Adrenal gland (tissue), 5 donors: Measurements from ENCODE around the gene BPIFA3.

Source experiments
- CTCF ChIP-seq, 6 experiments: fragments of 450-650 bp in 4 of 6; fragments of 200-600 bp in 2 of 6; sonication (generic) in 1 of 6; IDR thresholded peaks; 1 replicate in 5 of 6; 2 replicates in 1 of 6; pipeline versions ENCODE4 v1.5.1 to v1.8.0; 2016 to 2021; ENCODE audit warnings: antibody characterized with exemption in 6 of 6, mild to moderate bottlenecking in 2 of 6, moderate library complexity in 1 of 6
- POLR2A ChIP-seq, 2 donors: fragments of 450-650 bp; IDR thresholded peaks; one replicate each; pipeline ENCODE4 v1.6.1; 2017; ENCODE audit warnings: antibody characterized with exemption in 2 of 2, mild to moderate bottlenecking in 2 of 2, moderate library complexity in 1 of 2
- donor health status: DM: no; HTN: no; CAD: no.

DNA sequence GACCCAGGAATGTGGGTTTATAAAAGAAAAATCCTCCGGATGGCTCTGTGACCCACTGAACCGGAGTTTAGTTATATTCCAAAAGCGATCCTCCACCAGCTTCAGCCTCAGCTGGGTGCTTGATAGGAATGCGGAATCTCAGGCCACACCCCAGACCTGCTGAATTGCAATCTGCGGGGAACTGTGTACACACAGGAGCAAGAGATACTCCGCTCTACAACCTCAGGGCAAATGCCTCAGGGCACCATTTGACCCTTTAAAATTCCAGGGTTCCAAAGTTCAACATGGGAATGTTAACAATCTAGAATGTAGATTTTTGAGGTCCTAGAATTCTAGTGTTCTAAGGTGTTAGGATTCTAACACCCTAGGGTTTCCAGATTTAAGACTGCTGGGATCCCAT, 38.4 kb upstream of the BPIFA3 start:
- TF ChIP-seq CTCF (IDR thresholded peaks at IDR 0.05): no peak
- TF ChIP-seq POLR2A (IDR thresholded peaks at IDR 0.05): no peak
